ENCODE results near the gene MC2R.

The MC2R gene

GRCh38 chr18:13879937-13880336, 35.4 kb downstream of the MC2R start:
- TF ChIP-seq CTCF (IDR thresholded peaks at IDR 0.05), result no peak
- no peak for TF ChIP-seq ZFX (IDR thresholded peaks at IDR 0.05; ENCODE audit: borderline replicate concordance)
- H3K27ac ChIP-seq, result no peak overlapping the region

GRCh38 chr18:13879492-13879891, 35.8 kb downstream of the MC2R start:
- H3K27ac ChIP-seq, result no peak overlapping the region
- TF ChIP-seq ZFX (IDR thresholded peaks at IDR 0.05; ENCODE audit: borderline replicate concordance), result no peak
- TF ChIP-seq CTCF (IDR thresholded peaks at IDR 0.05), result no peak

GRCh38 chr18:13878857-13879256, 36.5 kb downstream of the MC2R start:
- TF ChIP-seq CTCF (IDR thresholded peaks at IDR 0.05) (no peak), ZFX (IDR thresholded peaks at IDR 0.05; ENCODE audit: borderline replicate concordance) (no peak)
- H3K27ac ChIP-seq, result no peak overlapping the region

GRCh38 chr18:13877157-13877556, 38.2 kb downstream of the MC2R start:
- no peak overlapping the region for H3K27ac ChIP-seq
- TF ChIP-seq ZFX (IDR thresholded peaks at IDR 0.05; ENCODE audit: borderline replicate concordance) (no peak), CTCF (IDR thresholded peaks at IDR 0.05) (no peak)

GRCh38 chr18:13874558-13874957, 40.8 kb downstream of the MC2R start:
- H3K27ac ChIP-seq, result no peak overlapping the region
- TF ChIP-seq ZFX (IDR thresholded peaks at IDR 0.05; ENCODE audit: borderline replicate concordance), result no peak
- TF ChIP-seq CTCF (IDR thresholded peaks at IDR 0.05), result no peak

GRCh38 chr18:13872932-13873331, 42.4 kb downstream of the MC2R start:
- TF ChIP-seq ZFX (IDR thresholded peaks at IDR 0.05; ENCODE audit: borderline replicate concordance), result no peak
- no peak for TF ChIP-seq CTCF (IDR thresholded peaks at IDR 0.05)
- H3K27ac ChIP-seq, result no peak overlapping the region

- no peak overlapping the region for H3K27ac ChIP-seq
- TF ChIP-seq CTCF (IDR thresholded peaks at IDR 0.05), result no peak
- TF ChIP-seq ZFX (IDR thresholded peaks at IDR 0.05; ENCODE audit: borderline replicate concordance), result no peak
These were observed 43.0 kb downstream of the MC2R start for GRCh38 chr18:13872373-13872772.

Measured in 22Rv1 (cell line).